ENCODE data around the gene COA6. TPM values are rescaled to one million over a fixed set of nuclear protein-coding genes. Genes with fewer than 3 reads are reported as not detected.
A peak's percentile ranks its signal among the peaks of the same experiment; 100 is the strongest.

Gene COA6
- total and polyA plus RNA-seq, 2 of the 8 experiments (the other 6 are each of a cell fraction or from before 2014, with no cell fraction given) = 22.9 to 44.9 TPM

DNA sequence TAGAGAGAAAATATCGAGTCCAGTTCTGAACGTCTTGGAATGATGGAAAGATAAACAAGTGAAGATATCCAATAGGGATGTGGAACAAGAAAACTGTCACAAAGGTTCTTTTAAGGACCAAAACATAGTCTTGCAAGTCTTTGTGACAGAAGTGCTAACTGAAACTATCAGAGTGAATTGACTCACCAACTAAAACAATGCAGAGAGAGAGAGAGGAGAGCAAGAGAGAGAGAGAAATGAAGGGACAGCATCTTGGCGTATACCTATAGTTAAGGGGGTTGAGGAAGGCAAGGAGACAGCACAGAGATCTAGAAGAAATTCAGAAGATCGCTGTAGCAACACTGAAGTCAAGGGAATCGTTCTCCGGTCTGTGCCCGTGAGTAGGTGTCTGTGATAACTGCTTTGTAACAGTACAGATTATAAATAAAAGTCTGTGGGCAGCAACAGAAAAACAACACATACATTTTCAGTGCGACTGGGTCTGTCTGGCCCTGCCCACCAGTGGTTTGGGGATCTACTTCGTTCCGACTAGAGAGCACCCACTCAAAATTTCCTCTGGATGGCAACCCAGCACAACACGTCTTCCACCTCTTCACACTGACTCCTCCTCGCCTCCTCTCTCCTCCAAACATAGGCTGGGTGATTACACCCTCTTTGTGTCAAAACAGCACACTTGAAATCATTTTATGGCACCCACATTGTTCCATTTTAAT, 4.8 kb upstream of the COA6 start:
- Histone ChIP-seq H2BK5ac (ENCODE audit: low read depth, low read length) (no peak overlapping the region), H3K23me2 (ENCODE audit: low read depth, low read length) (no peaks in the 10 kb centered on the region), H4K5ac (ENCODE audit: insufficient read length, low read depth, low read length) (no peak overlapping the region), H4K20me1 (replicated peaks in 1 of 2; ENCODE audit: control insufficient read depth in 1 of 2, insufficient read depth in 2 of 2, low read length in 2 of 2) (no peaks in the 10 kb centered on the region), H2AK5ac (ENCODE audit: low read depth, low read length) (no peak overlapping the region), H3K18ac (ENCODE audit: extremely low read depth, low read length) (no peak overlapping the region), H3K4me2 (ENCODE audit: insufficient read depth in 1 of 2, low read depth in 2 of 2, low read length in 2 of 2) (no peak overlapping the region), H3K14ac (ENCODE audit: insufficient read length) (no peak overlapping the region), H3K56ac (replicated peaks; ENCODE audit: insufficient read length, low read depth, low read length) (no peak overlapping the region), H2BK15ac (ENCODE audit: low read length) (no peak overlapping the region), H2AFZ (ENCODE audit: low read length) (no peak overlapping the region), H3K9me3 (ENCODE audit: insufficient read depth in 2 of 2, low read depth in 1 of 2, low read length in 1 of 2) (no peaks in the 10 kb centered on the region), H3K4ac (replicated peaks; ENCODE audit: insufficient read length, low read depth, low read length) (no peak overlapping the region), H3K4me3 (ENCODE audit: extremely low read depth in 1 of 4, insufficient read depth in 2 of 4, low read depth in 3 of 4, low read length in 4 of 4) (no peak overlapping the region), H3K27ac (ENCODE audit: low read depth, low read length) (no peak overlapping the region), H3K9ac (replicated peaks in 1 of 4; ENCODE audit: extremely low read depth in 1 of 4, low read depth in 3 of 4, low read length in 3 of 4) (no peak overlapping the region), H3K36me3 (ENCODE audit: control insufficient read depth in 2 of 4, insufficient read depth in 4 of 4, low read length in 3 of 4) (no peaks in the 10 kb centered on the region), H3K79me1 (ENCODE audit: low read depth, low read length) (no peaks in the 10 kb centered on the region), H4K91ac (replicated peaks; ENCODE audit: insufficient read length, low read length) (no peak overlapping the region), H2BK120ac (replicated peaks; ENCODE audit: low read depth, low read length) (no peak overlapping the region), H3K27me3 (replicated peaks in 1 of 4; ENCODE audit: control insufficient read depth in 3 of 4, extremely low read depth in 1 of 4, insufficient read depth in 3 of 4, low read length in 3 of 4) (no peaks in the 10 kb centered on the region; a peak in 1 of 7 replicates), H3K4me1 (replicated peaks in 1 of 4; ENCODE audit: control insufficient read depth in 3 of 4, insufficient read depth in 4 of 4, low read length in 3 of 4) (peaks cover 0 to 3% (median 0%) of the 10 kb centered on the region in 4 experiments; a peak in 1 of 7 replicates), H2BK12ac (ENCODE audit: low read depth, low read length) (no peak overlapping the region), H3K79me2 (ENCODE audit: control insufficient read depth in 1 of 2, insufficient read depth in 2 of 2, low read length in 2 of 2) (no peaks in the 10 kb centered on the region), H3K23ac (ENCODE audit: insufficient read length) (no peak overlapping the region), H2BK20ac (ENCODE audit: low read length) (no peak overlapping the region), H4K8ac (ENCODE audit: extremely low read depth, insufficient read depth, low read length) (no peak overlapping the region)
- 89% methylated on average over 12 of the region's 12 CpGs; no CpG with 5 or more reads in 1 of the 2 experiments for WGBS, 2 experiments (ENCODE audit: extremely low coverage in 1 of 2, insufficient coverage in 1 of 2, insufficient read length in 1 of 2, insufficient replicate concordance in 2 of 2, low coverage in 1 of 2, low lambda C conversion rate in 2 of 2, missing lambda C conversion rate in 1 of 2)
- POLR2A ChIA-PET (ENCODE audit: partially characterized antibody) = no interaction called here
- FAIRE-seq (no peak), DNase-seq (ENCODE audit: low read depth in 1 of 2, low spot score in 2 of 2) (no peak)
- CTCF ChIA-PET (ENCODE audit: partially characterized antibody) = interaction anchor here (1.1 to 1.7 kb wide), 2 partner anchors 39 to 44 kb away, joined by 3 read pairs; no protein-coding TSS in a partner anchor
- peak in 1 of 2 experiments; percentile 12; a peak in 1 of 4 replicates for TF ChIP-seq RAD21 (IDR thresholded peaks at IDR 0.05 in 1 of 2, conservative IDR thresholded peaks at IDR 0.05 in 1 of 2; ENCODE audit: low read depth in 2 of 2, low read length in 2 of 2)
- no peak for TF ChIP-seq RBBP5 (IDR thresholded peaks at IDR 0.05; ENCODE audit: borderline replicate concordance, low read depth, low read length)
- no peak for TF ChIP-seq GABPA (IDR thresholded peaks at IDR 0.05; ENCODE audit: borderline replicate concordance, insufficient read depth, low read length)
- no peak for TF ChIP-seq BACH1 (IDR thresholded peaks at IDR 0.05; ENCODE audit: low read length)
- no peak for TF ChIP-seq TBP (IDR thresholded peaks at IDR 0.05; ENCODE audit: low read depth, low read length)
- no peak for TF ChIP-seq POLR2AphosphoS5 (IDR thresholded peaks at IDR 0.05; ENCODE audit: low read depth, low read length)
- no peak for TF ChIP-seq TAF1 (IDR thresholded peaks at IDR 0.05; ENCODE audit: low read depth, low read length)
- no peak for TF ChIP-seq CTBP2 (IDR thresholded peaks at IDR 0.05; ENCODE audit: borderline replicate concordance, insufficient read depth, insufficient read length, low read length)

Measured in H1 (cell line).